Neutrophil (primary cell): ENCODE results near the gene GEN1.

Experiments used
- H3K27ac ChIP-seq: fragments of 200-600 bp; sonication (generic); 2 replicates; pipeline ENCODE4 v1.5.1; 2016; ENCODE audit warnings: mild to moderate bottlenecking, moderate library complexity
- H3K27me3 ChIP-seq: fragments of 200-600 bp; sonication (generic); 2 replicates; pipeline ENCODE4 v1.6.0; 2016; ENCODE audit warnings: mild to moderate bottlenecking
- H3K36me3 ChIP-seq: fragments of 200-600 bp; sonication (generic); 2 replicates; pipeline ENCODE4 v1.5.1; 2017
- H3K4me1 ChIP-seq, 2 experiments: fragments of 200-600 bp in 1 of 2; sonication (generic) in 1 of 2; 1 replicate in 1 of 2; 2 replicates in 1 of 2; pipeline versions ENCODE4 v1.5.1 to v1.6.1; 2013 to 2016; ENCODE audit warnings: low read depth in 1 of 2, low read length in 1 of 2, mild to moderate bottlenecking in 1 of 2, moderate library complexity in 1 of 2; ENCODE audit not compliant: control insufficient read depth in 1 of 2, insufficient read depth in 1 of 2
- H3K4me3 ChIP-seq, 2 experiments: fragments of 200-600 bp in 1 of 2; sonication (generic) in 1 of 2; 1 replicate in 1 of 2; 2 replicates in 1 of 2; pipeline ENCODE4 v1.5.1; 2013 to 2016; ENCODE audit warnings: low read depth in 1 of 2, low read length in 1 of 2, mild to moderate bottlenecking in 1 of 2, moderate library complexity in 1 of 2
- H3K9me3 ChIP-seq: fragments of 200-600 bp; sonication (generic); 2 replicates; pipeline ENCODE4 v1.5.1; 2016
- CTCF ChIP-seq: fragments of 200-600 bp; sonication (generic); IDR thresholded peaks from 2 replicates; pipeline ENCODE4 v1.5.1; 2016; ENCODE audit warnings: antibody characterized with exemption

GEN1 gene

GRCh38 chr2:17813742-17814473 is 60.0 kb downstream of the GEN1 start:
- Histone ChIP-seq H3K36me3 (no peaks in the 10 kb centered on the region), H3K27ac (no peak overlapping the region), H3K9me3 (no peaks in the 10 kb centered on the region), H3K27me3 (no peaks in the 10 kb centered on the region), H3K4me3 (no peak overlapping the region), H3K4me1 (no peaks in the 10 kb centered on the region)
- TF ChIP-seq CTCF = no peak

- no peak overlapping the region for H3K27ac ChIP-seq
Measured at GRCh38 chr2:17814601-17815000, 60.7 kb downstream of the GEN1 start.

GRCh38 chr2:17815468-17816184 is 61.7 kb downstream of the GEN1 start:
- Histone ChIP-seq H3K27me3 (no peaks in the 10 kb centered on the region), H3K36me3 (no peaks in the 10 kb centered on the region), H3K4me1 (no peaks in the 10 kb centered on the region), H3K4me3 (no peak overlapping the region), H3K9me3 (no peaks in the 10 kb centered on the region), H3K27ac (no peak overlapping the region)
- no peak for TF ChIP-seq CTCF

More at GRCh38 chr2:17814601-17815000, 60.7 kb downstream of the GEN1 start:
- H3K36me3 ChIP-seq = no peaks in the 10 kb centered on the region
- no peak for TF ChIP-seq CTCF
- H3K4me3 ChIP-seq = no peak overlapping the region
- no peaks in the 10 kb centered on the region for H3K27me3 ChIP-seq
- H3K4me1 ChIP-seq = no peaks in the 10 kb centered on the region
- H3K9me3 ChIP-seq = no peaks in the 10 kb centered on the region

GRCh38 chr2:17816396-17817245 is 62.7 kb downstream of the GEN1 start, which contains the start of gene MSGN1:
MSGN1 (plus strand) TSS chr2:17816460; CDS start chr2:17816519, 59 bp downstream.
- H3K27ac ChIP-seq = no peak within 1 kb of the TSS
- no peaks in the 10 kb centered on the region for H3K4me1 ChIP-seq
- H3K9me3 ChIP-seq = no peaks in the 10 kb centered on the region
- no peaks in the 10 kb centered on the region for H3K27me3 ChIP-seq
- no peak within 1 kb of the TSS for H3K4me3 ChIP-seq
- no peaks in the 10 kb centered on the region for H3K36me3 ChIP-seq
- no peak for TF ChIP-seq CTCF

GRCh38 chr2:17818235-17818815 is 64.4 kb downstream of the GEN1 start:
- no peaks in the 10 kb centered on the region for H3K27me3 ChIP-seq

More at GRCh38 chr2:17818235-17818815, 64.4 kb downstream of the GEN1 start:
- H3K36me3 ChIP-seq = no peaks in the 10 kb centered on the region
- no peaks in the 10 kb centered on the region for H3K9me3 ChIP-seq
- no peak overlapping the region for H3K4me3 ChIP-seq
- H3K4me1 ChIP-seq = no peaks in the 10 kb centered on the region
- no peak for TF ChIP-seq CTCF
- H3K27ac ChIP-seq = no peak overlapping the region
